Uterus (tissue), 2 donors: ENCODE measurements around the gene SPR.

Experiments used
- CTCF ChIP-seq, 4 experiments: fragments of 200-600 bp in 2 of 4; fragments of 450-650 bp in 2 of 4; sonication (generic) in 2 of 4; IDR thresholded peaks; one replicate each; pipeline ENCODE4 v1.5.1; 2016 to 2019; ENCODE audit warnings: antibody characterized with exemption in 4 of 4, mild to moderate bottlenecking in 2 of 4, moderate library complexity in 1 of 4
- POLR2A ChIP-seq, 2 donors: fragments of 450-650 bp; IDR thresholded peaks; one replicate each; pipeline ENCODE4 v1.6.1; 2016; ENCODE audit warnings: antibody characterized with exemption in 2 of 2, mild to moderate bottlenecking in 1 of 2, moderate library complexity in 1 of 2

- TF ChIP-seq CTCF (IDR thresholded peaks at IDR 0.05) (no peak), POLR2A (IDR thresholded peaks at IDR 0.05) (no peak)
Measured at GRCh38 chr2:72895759-72896281, 8.6 kb downstream of the SPR start.
